Esophagus squamous epithelium (tissue), 4 donors: ENCODE measurements around the gene FNDC3B.

Experiments used
- POLR2A ChIP-seq, 4 donors: fragments of 450-650 bp; IDR thresholded peaks; one replicate each; pipeline ENCODE4 v1.6.1; 2017; ENCODE audit warnings: antibody characterized with exemption in 4 of 4, mild to moderate bottlenecking in 4 of 4, moderate library complexity in 3 of 4
- TF ChIP-seq, protein P1 (sequence below), 6 experiments: fragments of 450-650 bp in 4 of 6; fragments of 200-600 bp in 2 of 6; sonication (generic) in 2 of 6; IDR thresholded peaks; one replicate each; pipeline ENCODE4 v1.5.1; 2016 to 2019; ENCODE audit warnings: antibody characterized with exemption in 6 of 6, mild to moderate bottlenecking in 4 of 6, moderate library complexity in 4 of 6

- TF ChIP-seq, protein P1, sequence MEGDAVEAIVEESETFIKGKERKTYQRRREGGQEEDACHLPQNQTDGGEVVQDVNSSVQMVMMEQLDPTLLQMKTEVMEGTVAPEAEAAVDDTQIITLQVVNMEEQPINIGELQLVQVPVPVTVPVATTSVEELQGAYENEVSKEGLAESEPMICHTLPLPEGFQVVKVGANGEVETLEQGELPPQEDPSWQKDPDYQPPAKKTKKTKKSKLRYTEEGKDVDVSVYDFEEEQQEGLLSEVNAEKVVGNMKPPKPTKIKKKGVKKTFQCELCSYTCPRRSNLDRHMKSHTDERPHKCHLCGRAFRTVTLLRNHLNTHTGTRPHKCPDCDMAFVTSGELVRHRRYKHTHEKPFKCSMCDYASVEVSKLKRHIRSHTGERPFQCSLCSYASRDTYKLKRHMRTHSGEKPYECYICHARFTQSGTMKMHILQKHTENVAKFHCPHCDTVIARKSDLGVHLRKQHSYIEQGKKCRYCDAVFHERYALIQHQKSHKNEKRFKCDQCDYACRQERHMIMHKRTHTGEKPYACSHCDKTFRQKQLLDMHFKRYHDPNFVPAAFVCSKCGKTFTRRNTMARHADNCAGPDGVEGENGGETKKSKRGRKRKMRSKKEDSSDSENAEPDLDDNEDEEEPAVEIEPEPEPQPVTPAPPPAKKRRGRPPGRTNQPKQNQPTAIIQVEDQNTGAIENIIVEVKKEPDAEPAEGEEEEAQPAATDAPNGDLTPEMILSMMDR (IDR thresholded peaks at IDR 0.05), result no peak
- no peak for TF ChIP-seq POLR2A (IDR thresholded peaks at IDR 0.05)
These were observed 46.7 kb downstream of the FNDC3B start for GRCh38 chr3:172086071-172086470.
